Fibroblast of upper back skin (primary cell): ENCODE measurements around the gene CIPC.

Experiments used
- DNase-seq: peaks from one replicate; pipeline ENCODE4 v3.0.0-alpha.2; 2013

Gene CIPC

DNA sequence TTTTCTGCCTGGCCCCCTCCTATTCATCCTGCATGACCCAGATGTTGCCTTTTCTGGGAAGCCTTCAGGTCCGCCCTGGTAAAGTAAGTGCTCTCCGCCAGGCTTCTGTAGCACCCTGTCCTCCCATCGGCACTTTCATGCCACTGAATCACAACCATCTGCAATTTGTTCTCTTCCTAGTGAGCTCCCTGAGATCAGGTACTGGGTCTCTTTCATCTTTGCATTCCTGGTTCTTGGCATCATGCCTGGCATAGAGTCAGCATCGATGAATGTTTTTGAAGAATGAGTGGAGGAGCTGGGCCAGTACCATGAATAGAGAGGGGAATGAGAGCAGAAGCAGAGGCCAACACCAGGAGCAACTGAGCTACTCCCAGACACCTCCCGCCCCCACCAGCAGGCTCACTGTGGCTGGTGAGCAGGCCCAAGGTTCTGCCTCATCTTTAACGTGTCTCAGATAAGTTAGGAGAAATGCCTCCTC, 30.4 kb downstream of the CIPC start:
- peak; percentile 26 for DNase-seq

DNA sequence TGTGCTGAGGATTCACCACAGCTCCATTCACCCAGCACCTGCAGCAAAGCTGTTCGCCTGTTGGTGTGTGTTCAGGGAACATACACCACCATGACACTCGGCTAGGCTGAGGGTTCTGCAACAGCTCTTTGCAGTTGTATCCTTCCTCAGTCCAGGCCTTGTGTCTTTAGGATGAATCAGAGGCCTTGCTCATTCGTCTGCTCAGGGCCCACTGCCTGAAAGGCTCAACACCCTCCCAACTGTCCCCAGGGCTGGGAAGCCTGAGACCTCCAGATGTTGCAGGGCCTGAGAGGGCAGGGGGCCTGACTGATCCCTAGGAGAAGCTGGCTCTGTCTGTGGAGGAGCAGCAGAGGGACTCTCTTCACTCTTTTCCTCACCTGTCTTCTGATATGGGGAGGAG, 32.3 kb downstream of the CIPC start:
- no peak for DNase-seq

GRCh38 chr14:77131206-77131605, 33.1 kb downstream of the CIPC start:
- no peak for DNase-seq

GRCh38 chr14:77131871-77132486, 33.9 kb downstream of the CIPC start:
- no peak for DNase-seq

- DNase-seq, result peak; percentile 61
Measured at GRCh38 chr14:77133720-77134338, 35.8 kb downstream of the CIPC start.

GRCh38 chr14:77139022-77139421, 41.0 kb downstream of the CIPC start:
- DNase-seq, result no peak

DNA sequence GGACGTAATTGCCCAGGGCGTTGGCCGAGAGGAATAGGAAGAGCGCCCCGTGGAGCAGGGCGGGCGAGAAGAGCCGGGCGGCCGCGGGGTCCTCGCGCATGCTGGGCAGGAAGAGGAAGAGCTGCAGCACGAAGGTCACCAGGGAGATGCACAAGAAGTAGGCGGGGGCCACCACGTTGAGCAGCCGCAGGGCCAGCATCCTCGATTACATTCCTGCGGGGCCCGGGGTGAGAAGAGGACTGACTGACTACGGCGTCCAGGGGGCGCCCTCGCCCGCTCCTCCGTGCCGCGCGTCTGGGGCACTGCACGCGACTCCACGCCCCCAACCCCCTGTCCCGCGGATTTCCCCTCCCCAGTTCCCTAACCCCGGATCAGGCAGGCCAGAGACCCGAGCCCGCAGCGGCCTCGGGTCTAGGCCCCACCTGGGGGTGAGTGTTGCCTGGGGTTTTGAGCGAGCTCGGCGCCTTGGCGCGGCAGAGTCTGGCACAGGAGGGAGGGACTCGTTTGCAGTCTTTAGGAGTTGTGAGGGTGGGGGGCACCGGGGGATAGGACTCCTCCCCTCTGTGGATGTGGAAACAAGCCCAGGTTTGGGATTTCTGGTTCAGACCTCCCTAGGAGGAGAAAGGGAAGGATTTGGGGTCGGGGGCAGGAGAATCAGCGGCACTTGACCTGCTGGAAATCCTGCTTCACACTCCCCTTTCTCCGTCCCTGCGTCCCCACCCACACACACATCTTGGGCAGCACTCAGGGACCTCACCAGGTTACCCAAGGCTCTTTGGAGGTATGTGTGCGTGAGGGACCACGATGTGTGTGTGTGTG, 41.7 kb downstream of the CIPC start:
- no peak for DNase-seq

DNA sequence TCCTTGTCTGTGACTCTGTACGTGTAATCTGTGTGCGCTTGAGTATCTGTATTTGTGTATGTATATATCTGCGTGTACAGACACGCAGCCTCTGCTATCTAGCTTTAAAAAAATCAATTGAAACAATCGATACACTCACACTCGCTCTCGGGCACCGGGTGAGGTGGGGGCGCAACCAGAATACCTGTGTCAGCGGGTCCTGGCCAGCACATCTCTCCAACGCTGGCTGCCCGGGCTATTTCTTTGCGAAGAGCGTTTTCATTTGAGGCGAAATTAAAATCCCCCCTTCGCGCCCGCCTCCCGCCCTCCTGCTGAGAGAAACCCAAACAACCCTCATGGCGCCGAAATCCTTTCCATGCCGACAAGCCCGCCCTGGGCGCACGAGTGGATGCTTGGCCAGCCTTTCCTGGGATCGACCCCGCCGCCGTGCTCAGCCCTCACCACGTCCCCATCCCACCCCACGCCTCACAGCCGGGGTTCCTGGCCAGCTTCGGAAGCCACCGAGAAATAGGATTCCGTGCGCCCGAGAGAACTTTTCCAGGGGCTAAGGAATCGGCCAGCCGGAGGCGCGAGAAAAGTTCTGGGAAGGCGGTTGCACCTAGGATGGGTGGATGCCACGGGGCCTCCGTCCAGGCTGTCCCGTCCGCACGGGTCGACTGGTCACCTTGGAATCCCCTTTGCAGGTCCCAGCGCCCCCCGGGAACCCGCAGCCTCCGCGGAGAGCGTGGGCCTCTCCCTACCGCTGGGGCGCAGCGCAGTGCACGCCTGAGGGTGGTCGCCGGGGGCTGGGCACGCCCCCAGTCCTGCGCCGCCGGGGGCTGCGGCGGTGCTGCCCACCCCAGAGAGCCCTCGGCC, 42.5 kb downstream of the CIPC start:
- DNase-seq, result no peak

DNA sequence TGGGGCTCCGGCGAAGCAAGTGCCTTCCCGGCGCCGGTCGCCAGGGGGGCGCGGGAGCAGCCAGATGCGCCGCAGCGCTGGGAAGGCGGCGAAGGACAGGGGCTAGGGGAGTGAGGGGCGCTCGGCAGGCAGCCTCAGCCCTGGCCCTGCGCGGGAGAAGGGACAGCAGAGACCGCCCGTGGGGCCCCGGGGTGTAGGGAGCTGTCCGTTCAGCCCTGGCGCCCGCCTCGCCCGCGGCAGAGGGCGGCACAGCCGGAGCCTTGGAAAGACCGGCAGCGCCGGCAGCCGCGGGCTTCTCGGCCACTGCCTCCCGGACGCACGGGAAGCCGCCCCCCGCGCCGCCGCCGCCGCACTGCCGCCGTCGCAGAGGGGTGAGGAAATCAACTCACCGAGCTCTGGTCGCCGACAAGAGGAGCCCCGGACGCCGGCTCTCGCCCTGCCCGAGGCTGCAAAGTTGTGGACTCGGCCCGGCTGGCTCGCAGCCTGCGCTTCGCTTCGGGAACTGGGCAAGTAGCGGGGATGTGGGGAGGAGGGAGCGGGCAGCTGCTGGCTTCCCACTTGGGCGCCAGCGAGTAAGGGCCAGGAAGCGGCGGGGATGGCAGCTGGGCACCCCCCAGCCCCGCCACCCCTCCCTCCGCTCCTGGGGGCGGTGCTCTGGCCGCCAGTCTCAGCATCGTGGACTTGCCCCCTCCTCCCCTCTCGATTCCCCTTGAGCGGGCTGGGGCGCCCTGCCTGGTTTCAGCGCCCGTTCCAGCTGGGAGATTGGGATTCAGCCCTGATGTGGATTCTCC, 43.4 kb downstream of the CIPC start, which contains the start of gene ZDHHC22:
Gene ZDHHC22 (minus strand): TSS at position 578 of the 791 bp plus-strand sequence. CDS start 2,053 bp downstream, outside the sequence.
- no peak for DNase-seq

GRCh38 chr14:77142005-77142800, 44.1 kb downstream of the CIPC start:
- DNase-seq, result no peak

GRCh38 chr14:77143071-77143470, 45.0 kb downstream of the CIPC start:
- no peak for DNase-seq

- no peak for DNase-seq
Measured at GRCh38 chr14:77144412-77145115, 46.5 kb downstream of the CIPC start.

DNA sequence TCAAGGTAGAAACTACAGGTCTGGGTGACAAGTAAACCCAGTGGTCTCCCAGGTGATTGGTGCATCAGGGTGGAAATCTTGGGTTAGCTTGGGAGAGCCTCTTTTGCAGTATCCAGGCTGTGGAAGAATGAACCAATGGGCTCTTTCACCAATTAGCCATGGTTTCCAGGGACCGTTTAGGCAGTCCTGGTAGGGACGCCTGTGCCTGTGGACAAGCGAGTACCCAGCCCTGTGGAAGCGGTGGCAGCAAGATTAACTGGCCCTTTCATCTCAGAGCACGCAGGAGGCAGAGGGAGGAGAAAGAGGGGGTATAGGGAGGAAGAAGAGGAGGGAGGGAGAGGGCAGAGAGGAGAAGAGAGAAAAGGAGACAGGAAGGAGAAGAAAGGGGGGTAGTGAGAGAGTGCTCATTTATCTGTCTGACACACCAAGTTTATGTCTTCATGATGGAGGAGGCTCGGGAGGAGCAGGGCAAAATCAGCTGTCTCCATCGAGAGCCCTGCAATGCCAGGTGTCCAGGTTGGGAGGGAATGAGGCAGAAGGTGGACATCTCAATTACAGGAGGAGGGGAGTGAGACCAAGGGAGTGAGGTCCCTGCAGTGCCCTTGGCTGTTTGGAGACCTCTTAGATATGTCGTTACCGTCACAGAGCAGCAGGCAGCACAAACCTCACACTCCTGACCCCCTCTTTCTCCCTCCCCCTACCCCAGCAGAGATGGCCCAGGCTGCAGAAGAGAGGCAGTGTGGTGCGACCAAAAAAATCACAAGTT, 48.1 kb downstream of the CIPC start:
- DNase-seq, result no peak

DNA sequence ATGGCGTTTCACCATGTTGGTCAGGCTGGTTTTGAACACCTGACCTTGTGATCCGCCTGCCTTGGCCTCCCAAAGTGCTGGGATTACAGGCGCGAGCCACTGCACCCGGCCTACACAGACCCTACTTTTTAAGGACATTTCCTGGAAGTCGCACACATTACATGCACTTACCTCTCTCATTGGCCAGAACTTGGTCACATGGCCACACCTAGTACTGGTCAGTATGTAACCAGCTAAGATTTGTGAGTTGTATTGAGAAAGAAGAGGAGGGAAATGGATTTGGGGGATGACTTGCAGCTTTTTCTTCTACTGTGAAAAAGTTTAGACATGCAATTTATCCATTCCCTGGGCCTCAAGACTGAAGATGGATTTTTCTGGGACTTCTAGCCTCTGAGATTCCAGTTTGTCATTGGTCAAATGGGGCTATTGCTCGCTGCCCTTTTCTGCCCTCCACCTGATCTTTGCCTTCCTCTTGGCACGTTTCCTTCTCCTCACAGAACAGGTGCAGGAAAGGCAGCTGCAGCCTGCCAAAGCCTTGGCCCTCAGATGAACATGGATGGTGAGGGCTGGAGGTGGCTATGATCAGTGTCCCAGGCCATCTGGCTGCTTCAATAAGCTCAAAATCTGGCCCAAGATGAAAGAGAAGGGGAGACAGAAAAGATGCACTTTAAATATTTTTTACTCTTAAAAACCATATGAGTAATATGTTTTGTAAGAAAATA, 50.6 kb downstream of the CIPC start:
- no peak for DNase-seq

DNA sequence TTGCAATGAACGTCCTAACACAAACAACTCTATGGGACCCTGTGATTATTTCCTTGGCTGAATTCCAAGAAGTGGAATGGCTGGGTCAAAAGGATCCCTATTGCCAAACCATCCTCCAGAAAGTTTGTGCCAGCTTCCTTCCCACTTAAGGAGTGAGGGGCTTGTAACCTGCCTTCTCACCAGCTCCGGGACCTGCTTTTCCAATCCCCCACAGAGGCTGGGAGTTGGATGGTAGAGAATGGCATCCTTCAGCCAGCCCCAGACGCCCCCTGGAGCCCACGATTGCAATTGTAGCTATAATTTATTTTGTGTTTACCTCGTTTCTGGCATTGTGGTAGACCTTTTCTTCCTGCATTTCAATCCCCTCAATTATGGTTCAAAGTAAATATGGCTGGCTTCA, 53.2 kb downstream of the CIPC start:
- no peak for DNase-seq

GRCh38 chr14:77151918-77152588, 54.0 kb downstream of the CIPC start:
- peak; percentile 18 for DNase-seq

GRCh38 chr14:77153802-77154201, 55.7 kb downstream of the CIPC start:
- no peak for DNase-seq

- DNase-seq, result no peak
Measured at GRCh38 chr14:77154421-77154820, 56.4 kb downstream of the CIPC start.
